ENCODE data around the gene SH2D6. TPM values are rescaled to one million over a fixed set of nuclear protein-coding genes. Genes with fewer than 3 reads are reported as not detected.

Gene SH2D6
- total RNA-seq, 2 experiments from 2014 or later, result 0.43 to 1.5 TPM

DNA sequence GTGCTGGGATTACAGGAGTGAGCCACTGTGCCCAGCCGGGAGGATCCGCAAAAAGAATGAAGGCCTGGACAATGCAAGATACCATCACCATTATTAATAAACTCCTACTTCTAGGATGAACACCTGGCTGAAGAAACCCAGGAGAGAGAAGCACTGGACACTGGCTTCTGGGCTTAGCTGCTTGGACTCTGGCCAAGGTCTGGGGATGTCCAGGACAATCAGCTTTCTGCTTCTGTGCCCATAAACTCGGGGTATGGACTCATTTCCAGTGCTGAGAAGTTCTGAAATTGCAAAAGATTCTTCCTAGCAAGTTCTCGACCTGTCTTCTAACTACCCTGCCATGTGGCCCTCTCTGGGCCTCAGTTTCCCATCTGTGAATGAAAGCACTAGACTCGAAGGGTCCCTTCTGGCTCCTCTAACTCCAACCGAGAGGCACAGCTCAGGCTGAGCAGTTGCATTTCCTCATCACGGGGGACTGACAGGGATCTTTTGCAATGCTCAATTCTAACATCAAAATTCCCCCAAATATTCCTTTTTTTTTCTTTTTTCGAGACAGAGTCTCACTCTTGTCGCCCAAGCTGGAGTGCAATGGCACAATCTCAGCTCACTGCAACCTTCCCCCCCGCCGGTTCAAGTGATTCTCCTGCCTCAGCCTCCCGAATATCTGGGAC lies 2.4 kb upstream of the SH2D6 start:
- Mint-ChIP-seq H3K4me1 (peaks cover 63% of the 10 kb centered on the region), H3K27me3 (peaks cover 3% of the 10 kb centered on the region), H3K9me3 (no peaks in the 10 kb centered on the region), H3K27ac (no peak overlapping the region), H3K36me3 (ENCODE audit: low read depth) (no peaks in the 10 kb centered on the region), H3K4me3 (no peak overlapping the region)
- DNase-seq, result no peak
- ChIA-PET CTCF (interaction anchor here (0.5 to 8.8 kb wide), 4 partner anchors 10 to 161 kb away, joined by 3 to 182 read pairs (median 3); partner anchors contain the start of gene VAMP8), POLR2A (interaction anchor here (0.6 to 2.0 kb wide), 4 partner anchors 10 to 124 kb away, joined by 4 to 8 read pairs (median 5); partner anchors contain the start of gene MAT2A)

DNA sequence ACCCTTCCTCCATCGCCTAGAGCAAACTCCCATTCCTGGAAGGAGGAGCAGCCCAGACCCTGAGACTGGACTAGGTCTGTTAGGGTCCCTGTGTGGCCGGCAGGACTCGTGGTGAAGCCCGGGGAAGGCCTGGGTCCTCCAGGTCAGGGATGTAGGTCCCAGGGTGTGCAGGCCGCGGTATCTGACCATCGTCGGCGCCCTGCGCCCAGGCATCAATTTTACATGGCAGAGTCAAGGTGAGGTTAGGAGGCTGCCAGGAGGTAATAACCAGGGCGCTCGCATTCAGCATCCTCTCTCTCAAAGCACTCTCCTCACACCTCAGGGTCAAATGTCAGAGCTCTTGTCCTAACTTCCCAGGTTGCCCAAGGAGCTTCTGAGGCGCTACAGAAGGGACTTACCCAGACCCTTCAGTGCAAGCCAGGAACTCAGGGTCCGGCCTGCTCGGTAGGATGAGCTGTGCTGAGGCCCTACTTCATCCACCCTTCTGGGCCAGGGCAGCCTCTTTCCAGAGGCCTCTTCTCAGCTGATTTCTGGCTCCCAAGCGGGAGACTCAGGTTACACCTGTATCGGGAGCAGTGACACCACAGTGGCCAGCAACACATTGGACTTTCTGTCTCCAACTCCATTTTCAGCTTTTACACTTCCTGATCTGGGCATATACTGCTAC lies 628 bp downstream of the SH2D6 start:
- H3K27ac Mint-ChIP-seq, result peak overlapping the region; percentile 97
- DNase-seq, result no peak
- no peaks in the 10 kb centered on the region for H3K27me3 Mint-ChIP-seq
- H3K4me1 Mint-ChIP-seq, result peaks cover 45% of the 10 kb centered on the region
- ChIA-PET CTCF (interaction anchor here (0.8 to 8.8 kb wide), 21 partner anchors 10 to 218 kb away, joined by 3 to 182 read pairs (median 8); partner anchors contain the start of genes ELMOD3, MAT2A and RETSAT), POLR2A (interaction anchor here (0.6 to 6.3 kb wide), 26 partner anchors 9 to 296 kb away, joined by 3 to 126 read pairs (median 5); partner anchors contain the start of genes CAPG, ELMOD3, GGCX and MAT2A)
- H3K9me3 Mint-ChIP-seq, result no peaks in the 10 kb centered on the region
- no peaks in the 10 kb centered on the region for H3K36me3 Mint-ChIP-seq (ENCODE audit: low read depth)
- H3K4me3 Mint-ChIP-seq, result peak overlapping the region; percentile 96

DNA sequence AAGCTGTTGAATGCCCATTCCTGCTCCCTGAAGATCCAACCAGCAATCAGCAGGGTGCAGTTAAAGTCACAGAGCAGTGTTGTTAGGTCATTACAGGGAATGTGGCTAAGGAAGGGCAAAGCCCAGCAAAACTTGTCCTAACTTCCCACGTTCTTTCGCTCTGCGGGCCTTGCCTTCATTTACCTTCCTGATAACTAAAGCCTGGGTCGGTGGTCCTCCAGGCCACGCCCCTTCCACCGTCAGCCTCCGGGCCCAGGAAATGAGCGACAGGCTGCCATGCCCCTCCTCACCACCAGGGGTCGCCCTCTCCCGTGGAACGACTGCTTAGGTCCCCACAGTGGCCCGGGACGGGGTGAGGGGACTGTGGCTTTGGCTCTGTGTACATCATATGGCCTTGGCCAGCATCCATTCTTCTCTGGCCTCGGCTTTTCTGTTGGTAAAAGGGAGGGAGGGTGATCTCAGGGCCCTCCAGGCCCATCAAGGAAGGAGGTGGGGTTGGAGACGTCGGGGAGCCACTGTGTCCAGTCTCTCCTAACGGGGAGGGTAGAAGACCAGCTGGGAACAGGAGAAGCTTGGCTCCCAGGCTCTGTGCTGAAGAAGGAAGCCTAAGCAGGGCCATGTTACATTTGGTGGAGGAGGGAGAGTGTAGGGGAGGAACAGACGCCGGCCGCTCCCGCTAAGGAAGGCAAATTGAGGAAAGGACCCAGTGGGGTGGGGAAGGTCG lies 2.2 kb downstream of the SH2D6 start:
- H3K4me1 Mint-ChIP-seq, result peaks cover 33% of the 10 kb centered on the region
- no peaks in the 10 kb centered on the region for H3K9me3 Mint-ChIP-seq
- H3K4me3 Mint-ChIP-seq, result peak overlapping the region; percentile 66
- CTCF ChIA-PET, result interaction anchor here (0.7 to 8.8 kb wide), 25 partner anchors 8 to 216 kb away, joined by 3 to 182 read pairs (median 4); partner anchors contain the start of genes ELMOD3, MAT2A, RETSAT and RNF181
- H3K27me3 Mint-ChIP-seq, result no peaks in the 10 kb centered on the region
- H3K27ac Mint-ChIP-seq, result peak overlapping the region; percentile 77
- no peaks in the 10 kb centered on the region for H3K36me3 Mint-ChIP-seq (ENCODE audit: low read depth)
- peak; percentile 92 for DNase-seq
- POLR2A ChIA-PET, result interaction anchor here (0.7 to 6.3 kb wide), 11 partner anchors 8 to 175 kb away, joined by 3 to 126 read pairs (median 17); partner anchors contain the start of genes ELMOD3, MAT2A, RETSAT and RNF181

DNA sequence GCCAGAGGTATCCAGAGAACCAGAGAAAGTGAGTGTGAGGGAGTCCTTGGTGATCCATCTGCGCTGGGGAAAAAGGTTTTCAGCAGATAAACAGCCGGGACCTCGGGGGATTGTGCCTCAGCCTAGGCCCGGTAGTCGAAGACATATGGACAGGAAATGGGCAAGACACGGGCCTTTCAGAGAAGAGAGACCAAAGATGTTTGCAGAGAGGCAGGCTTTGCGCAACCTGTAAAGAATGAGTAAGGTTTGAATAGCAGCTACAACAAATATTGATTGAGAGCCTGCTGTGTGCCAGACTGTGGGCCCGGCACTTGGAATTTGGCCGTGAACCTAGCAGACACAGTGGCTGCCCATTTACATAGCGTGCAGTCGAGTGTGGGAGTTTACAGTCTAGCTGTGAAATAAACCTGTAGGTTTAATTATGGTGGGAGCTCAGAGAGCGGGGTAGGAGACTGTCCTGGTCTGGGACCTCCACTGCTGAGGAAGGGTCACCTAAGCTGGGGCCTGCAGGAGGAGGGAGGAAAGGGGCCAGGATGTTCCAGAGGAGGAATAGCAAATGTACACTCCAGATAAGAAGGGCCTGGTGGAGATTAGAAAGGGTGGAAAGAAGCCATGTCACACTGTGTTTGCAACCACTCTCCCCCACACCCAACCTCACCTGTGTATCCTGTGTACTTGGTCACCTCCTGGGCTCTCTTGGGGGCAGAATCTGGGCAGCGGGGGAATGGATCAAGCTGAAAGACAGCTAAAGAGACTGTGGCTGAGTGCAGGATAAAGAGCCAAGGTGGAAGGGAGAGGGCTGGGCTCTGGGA lies 3.0 kb downstream of the SH2D6 start:
- Mint-ChIP-seq H3K27ac (no peak overlapping the region), H3K27me3 (no peaks in the 10 kb centered on the region), H3K36me3 (ENCODE audit: low read depth) (no peaks in the 10 kb centered on the region), H3K9me3 (no peaks in the 10 kb centered on the region), H3K4me3 (no peak overlapping the region), H3K4me1 (peaks cover 33% of the 10 kb centered on the region)
- CTCF ChIA-PET, result interaction anchor here (0.7 to 8.8 kb wide), 12 partner anchors 17 to 227 kb away, joined by 3 to 182 read pairs (median 4); partner anchors contain the start of gene MAT2A
- DNase-seq, result no peak
- POLR2A ChIA-PET, result interaction anchor here (1.0 to 6.3 kb wide), 4 partner anchors 51 to 129 kb away, joined by 3 to 126 read pairs (median 36); partner anchors contain the start of gene MAT2A

DNA sequence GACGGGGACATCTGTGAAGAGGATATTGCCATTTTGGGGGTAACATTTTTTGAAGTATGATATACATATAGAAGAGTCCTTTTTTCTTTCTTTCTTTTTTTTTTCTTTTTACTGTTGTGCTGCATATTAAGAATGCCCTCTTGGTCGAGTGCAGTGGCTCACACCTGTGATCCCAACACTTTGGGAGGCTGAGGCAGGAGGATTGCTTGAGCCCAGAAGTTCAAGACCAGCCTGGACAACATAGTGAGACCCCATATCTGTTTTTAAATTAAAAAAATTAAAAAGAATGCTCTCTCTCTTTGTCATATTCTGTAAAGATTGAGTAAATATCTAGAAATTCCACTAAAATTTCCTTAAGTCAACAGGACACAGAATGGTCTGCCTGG lies 3.6 kb downstream of the SH2D6 start:
- Mint-ChIP-seq H3K27me3 (no peaks in the 10 kb centered on the region), H3K4me3 (no peak overlapping the region), H3K36me3 (ENCODE audit: low read depth) (no peaks in the 10 kb centered on the region), H3K4me1 (peaks cover 33% of the 10 kb centered on the region), H3K27ac (no peak overlapping the region), H3K9me3 (no peaks in the 10 kb centered on the region)
- ChIA-PET POLR2A (interaction anchor here (1.1 to 6.3 kb wide), 3 partner anchors 119 to 128 kb away, joined by 3 to 126 read pairs (median 69); partner anchors contain the start of gene MAT2A), CTCF (interaction anchor here (0.6 to 8.8 kb wide), 6 partner anchors 92 to 227 kb away, joined by 3 to 182 read pairs (median 14); partner anchors contain the start of gene MAT2A)
- no peak for DNase-seq

DNA sequence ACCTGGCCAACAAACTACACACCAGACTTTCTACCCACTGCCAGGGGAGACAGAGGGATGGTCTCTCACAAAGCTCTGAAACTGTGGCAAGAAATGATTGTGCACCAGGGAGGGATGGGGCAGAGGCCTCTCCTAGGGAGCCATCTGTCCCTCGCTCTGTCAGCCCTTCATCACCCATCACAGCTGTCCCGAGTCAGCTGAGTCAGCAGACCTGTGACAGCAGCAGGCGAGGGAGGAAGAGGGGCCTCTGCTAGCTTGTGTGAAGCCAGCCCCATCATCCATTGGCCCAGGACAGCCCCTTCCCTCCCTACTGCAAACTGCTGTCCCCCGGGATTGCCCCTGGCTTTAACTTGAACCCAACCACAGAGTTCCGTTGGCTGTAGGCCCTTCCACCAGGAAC lies 5.0 kb downstream of the SH2D6 start:
- H3K27me3 Mint-ChIP-seq, result no peaks in the 10 kb centered on the region
- H3K4me3 Mint-ChIP-seq, result no peak overlapping the region
- ChIA-PET POLR2A (interaction anchor here (1.1 to 6.3 kb wide), 3 partner anchors 14 to 127 kb away, joined by 6 to 69 read pairs (median 6); partner anchors contain the start of gene MAT2A), CTCF (interaction anchor here (8.8 kb wide), 1 partner anchor 126 kb away, joined by 182 read pairs; no protein-coding TSS in a partner anchor)
- no peaks in the 10 kb centered on the region for H3K36me3 Mint-ChIP-seq (ENCODE audit: low read depth)
- peaks cover 24% of the 10 kb centered on the region for H3K4me1 Mint-ChIP-seq
- H3K27ac Mint-ChIP-seq, result no peak overlapping the region
- DNase-seq, result no peak
- H3K9me3 Mint-ChIP-seq, result no peaks in the 10 kb centered on the region

DNA sequence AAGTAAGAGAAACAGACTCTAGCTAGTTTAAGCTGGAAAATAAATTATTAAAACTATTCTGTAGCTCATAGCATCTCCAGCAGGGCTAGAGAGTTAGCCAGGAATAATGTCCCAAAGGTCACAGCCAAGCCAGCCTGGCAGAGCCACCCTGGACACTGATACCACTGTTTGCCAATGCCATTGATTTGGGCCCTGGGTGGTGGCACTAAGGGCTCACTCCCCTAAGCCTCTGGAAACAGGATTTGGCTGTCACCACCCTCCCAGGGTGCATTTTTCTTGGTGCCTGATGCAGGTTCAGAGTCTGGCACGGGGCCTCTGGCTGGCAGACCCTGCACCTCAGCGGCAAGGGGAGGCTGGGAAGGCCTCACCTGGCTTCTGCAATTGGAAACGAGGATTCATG lies 7.1 kb downstream of the SH2D6 start:
- H3K4me3 Mint-ChIP-seq, result no peak overlapping the region
- ChIA-PET CTCF (interaction anchor here (0.9 kb wide), 1 partner anchor 126 kb away, joined by 5 read pairs; no protein-coding TSS in a partner anchor), POLR2A (interaction anchor here (1.5 kb wide), 1 partner anchor 120 kb away, joined by 3 read pairs; no protein-coding TSS in a partner anchor)
- H3K4me1 Mint-ChIP-seq, result peaks cover 7% of the 10 kb centered on the region
- no peaks in the 10 kb centered on the region for H3K36me3 Mint-ChIP-seq (ENCODE audit: low read depth)
- H3K27ac Mint-ChIP-seq, result no peak overlapping the region
- no peak for DNase-seq
- no peaks in the 10 kb centered on the region for H3K9me3 Mint-ChIP-seq
- no peaks in the 10 kb centered on the region for H3K27me3 Mint-ChIP-seq

DNA sequence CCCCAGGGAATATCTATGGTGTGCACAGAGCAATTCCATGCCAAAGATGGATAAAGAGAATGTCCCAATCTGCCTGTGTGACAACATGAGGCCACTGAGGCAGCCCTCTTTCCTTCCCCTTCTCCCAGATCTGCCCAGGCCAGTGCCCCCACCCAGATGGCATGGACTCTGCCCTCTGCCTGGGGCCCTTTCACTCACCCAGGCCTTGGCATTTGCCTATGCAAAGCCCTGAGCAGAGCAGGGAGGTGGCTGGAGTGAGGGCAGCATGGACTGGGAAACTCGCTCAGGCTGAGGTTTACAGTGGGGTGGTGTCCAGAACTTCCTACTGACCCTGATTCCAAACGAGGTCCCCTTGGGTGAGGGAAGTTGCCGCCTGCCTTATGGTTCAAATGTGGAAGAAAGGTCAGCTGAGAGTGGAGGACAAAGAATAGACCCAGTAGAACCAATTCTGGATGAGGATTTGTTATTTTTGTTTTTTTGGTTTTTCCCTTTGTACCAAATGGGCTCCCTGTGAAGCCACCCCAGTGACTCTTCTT lies 8.9 kb downstream of the SH2D6 start:
- no peak overlapping the region for H3K4me3 Mint-ChIP-seq
- H3K27me3 Mint-ChIP-seq, result no peaks in the 10 kb centered on the region
- CTCF ChIA-PET, result interaction anchor here (1.0 to 3.4 kb wide), 2 partner anchors 8 to 10 kb away, joined by 3 to 17 read pairs; partner anchors contain the start of gene SH2D6
- no peaks in the 10 kb centered on the region for H3K9me3 Mint-ChIP-seq
- POLR2A ChIA-PET, result interaction anchor here (1.2 to 4.8 kb wide), 4 partner anchors 8 to 118 kb away, joined by 4 to 44 read pairs (median 21); partner anchors contain the start of genes MAT2A and SH2D6
- H3K27ac Mint-ChIP-seq, result no peak overlapping the region
- no peaks in the 10 kb centered on the region for H3K4me1 Mint-ChIP-seq
- H3K36me3 Mint-ChIP-seq (ENCODE audit: low read depth), result no peaks in the 10 kb centered on the region
- no peak for DNase-seq

DNA sequence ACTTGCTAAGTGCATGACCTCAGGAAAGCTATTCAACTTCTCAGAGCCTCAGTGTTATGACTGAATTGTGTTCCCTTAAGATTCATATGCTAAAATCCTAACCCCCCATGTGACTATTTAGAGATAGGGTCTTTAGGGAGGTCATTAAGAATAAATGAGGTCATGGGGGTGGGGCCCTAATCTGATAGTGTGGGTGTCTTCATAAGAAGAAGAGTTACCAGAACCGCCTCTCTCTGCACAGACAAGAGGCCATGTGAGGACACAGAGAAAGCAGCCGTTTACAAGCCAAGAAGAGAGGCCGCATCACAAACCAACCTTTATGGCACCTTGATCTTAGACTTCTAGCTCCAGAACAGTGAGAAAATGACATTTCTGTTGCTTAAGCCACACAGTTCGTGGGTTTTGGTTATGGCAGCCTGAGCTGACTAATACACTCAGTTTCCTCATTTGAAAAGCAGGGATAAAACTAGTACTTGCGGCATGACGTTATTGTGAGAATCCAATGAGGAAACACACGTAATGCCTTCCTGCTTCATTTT lies 9.9 kb downstream of the SH2D6 start:
- no peak overlapping the region for H3K4me3 Mint-ChIP-seq
- H3K4me1 Mint-ChIP-seq, result no peaks in the 10 kb centered on the region
- H3K27me3 Mint-ChIP-seq, result no peaks in the 10 kb centered on the region
- POLR2A ChIA-PET, result interaction anchor here (0.6 to 4.8 kb wide), 7 partner anchors 9 to 195 kb away, joined by 3 to 44 read pairs (median 4); partner anchors contain the start of genes MAT2A and SH2D6
- no peaks in the 10 kb centered on the region for H3K9me3 Mint-ChIP-seq
- DNase-seq, result no peak
- CTCF ChIA-PET, result interaction anchor here (1.0 to 3.4 kb wide), 3 partner anchors 9 to 123 kb away, joined by 3 to 17 read pairs (median 8); partner anchors contain the start of gene SH2D6
- no peaks in the 10 kb centered on the region for H3K36me3 Mint-ChIP-seq (ENCODE audit: low read depth)
- no peak overlapping the region for H3K27ac Mint-ChIP-seq

DNA sequence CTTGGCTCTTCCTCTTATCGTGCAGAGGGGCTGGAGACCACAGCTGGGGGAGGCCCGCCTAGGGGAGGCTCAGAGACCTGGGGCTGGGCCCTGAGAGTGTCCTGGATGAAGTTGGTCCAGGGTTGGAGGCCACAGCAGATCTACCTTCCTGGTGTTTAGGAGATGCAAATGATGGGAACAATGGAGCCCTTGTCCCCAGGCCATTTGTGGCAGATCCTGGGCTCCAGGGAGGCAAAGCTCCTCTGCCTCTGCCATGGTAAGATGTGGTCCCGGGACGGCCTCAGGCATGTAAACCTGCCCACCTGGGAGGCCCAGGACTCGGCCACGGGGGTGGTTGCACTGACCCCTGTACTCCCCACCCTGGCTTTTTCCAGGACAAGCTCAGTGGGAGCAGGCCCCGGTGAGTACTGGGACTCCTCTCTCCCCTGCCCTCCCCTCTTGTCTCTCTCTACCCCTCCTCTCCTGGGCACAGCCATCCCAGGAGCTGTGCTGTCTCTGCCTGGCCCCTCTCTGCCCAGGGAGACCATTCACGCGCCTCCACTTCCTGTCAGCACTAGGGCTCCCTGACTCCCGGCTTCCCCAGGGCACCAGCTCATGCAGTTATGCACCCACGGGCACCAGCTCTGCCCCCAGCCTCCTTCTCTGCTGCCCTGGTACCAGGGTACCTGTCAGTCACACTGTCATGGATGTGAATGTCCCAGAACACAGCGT lies 10.9 kb downstream of the SH2D6 start:
- H3K4me3 Mint-ChIP-seq, result no peak overlapping the region
- no peaks in the 10 kb centered on the region for H3K4me1 Mint-ChIP-seq
- DNase-seq, result no peak
- no peaks in the 10 kb centered on the region for H3K36me3 Mint-ChIP-seq (ENCODE audit: low read depth)
- ChIA-PET CTCF (interaction anchor here (0.8 to 3.4 kb wide), 3 partner anchors 10 to 128 kb away, joined by 3 to 17 read pairs (median 8); partner anchors contain the start of gene SH2D6), POLR2A (interaction anchor here (1.1 to 4.8 kb wide), 6 partner anchors 9 to 166 kb away, joined by 3 to 44 read pairs (median 11); partner anchors contain the start of genes MAT2A, RNF181 and SH2D6)
- H3K9me3 Mint-ChIP-seq, result no peaks in the 10 kb centered on the region
- no peak overlapping the region for H3K27ac Mint-ChIP-seq
- no peaks in the 10 kb centered on the region for H3K27me3 Mint-ChIP-seq

Data from activated CD4-positive, alpha-beta memory T cell treated with anti-CD3 and anti-CD28 coated beads, Interleukin-2, amount 10 ng/mL, durations not matched to agents 7 days and 5 days (primary cell).